CD4-positive, alpha-beta T cell treated with Interferon gamma for 1 hour (primary cell): ENCODE results near the gene SCYL2.
"Not testable (repeated sequence)": the region's sequence is repeated elsewhere in the genome, so short reads cannot be mapped to it uniquely, and the experiment has no call there.

ENCODE experiments used
- DNase-seq: peaks from one replicate; pipeline ENCODE4 v3.0.0-alpha.2; 2020

The SCYL2 gene

DNA sequence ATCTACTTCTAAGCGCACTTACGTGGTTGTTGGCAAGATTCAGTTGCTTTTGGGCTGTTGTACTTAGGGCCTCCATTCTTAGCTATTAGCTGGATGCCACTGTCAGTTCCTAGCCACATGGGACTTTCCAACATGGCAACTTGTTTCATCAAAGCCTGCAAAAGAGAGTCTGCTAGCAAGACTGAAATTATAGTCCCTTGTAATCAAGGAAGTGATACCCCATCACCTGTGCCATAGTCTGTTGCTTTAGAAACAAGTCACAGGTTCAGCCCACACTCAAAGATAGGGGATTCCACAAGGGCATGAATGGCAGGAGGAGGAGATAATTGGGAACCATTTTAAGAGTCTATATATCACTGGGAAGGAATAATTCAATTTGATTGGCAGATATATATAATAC is 62.8 kb downstream of the SCYL2 start:
- no peak for DNase-seq

DNA sequence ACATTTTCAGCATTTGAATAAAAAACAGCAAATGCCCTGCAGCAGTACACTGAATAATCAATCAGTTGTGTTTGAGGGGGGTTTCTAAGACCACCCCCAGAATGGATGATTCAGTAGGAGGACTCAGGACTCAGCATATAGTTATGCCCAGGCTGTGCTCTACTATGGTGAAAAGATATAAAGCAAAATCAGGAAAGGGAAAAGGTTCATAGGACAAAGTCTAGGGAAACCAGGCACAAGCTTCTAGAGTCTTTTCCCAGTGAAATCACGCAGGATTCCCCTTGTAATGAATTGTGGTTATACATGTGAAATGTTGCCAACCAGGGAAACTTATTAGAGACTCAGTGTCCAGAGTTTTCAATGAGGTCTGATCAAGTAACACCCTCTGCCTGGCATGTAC is 64.9 kb downstream of the SCYL2 start:
- no peak for DNase-seq

- no peak for DNase-seq
Observed at GRCh38 chr12:100332852-100333251, 65.9 kb downstream of the SCYL2 start.

DNA sequence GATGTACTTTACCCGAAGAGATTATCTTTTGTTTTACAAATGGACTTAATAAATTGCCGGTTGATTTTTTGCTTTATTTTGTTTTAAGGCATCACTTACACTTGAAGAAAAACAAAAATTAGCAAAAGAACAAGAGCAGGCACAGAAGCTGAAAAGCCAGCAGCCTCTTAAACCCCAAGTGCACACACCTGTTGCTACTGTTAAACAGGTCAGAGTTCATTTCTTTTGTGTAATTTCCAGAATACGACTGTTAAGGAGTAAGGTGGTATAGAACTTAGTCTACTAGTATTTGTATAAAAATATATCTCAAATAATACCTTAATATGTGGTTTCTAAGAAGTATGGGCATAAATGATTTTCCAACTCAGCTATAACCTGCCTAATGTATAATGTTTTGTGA is 70.3 kb downstream of the SCYL2 start:
- no peak for DNase-seq

DNA sequence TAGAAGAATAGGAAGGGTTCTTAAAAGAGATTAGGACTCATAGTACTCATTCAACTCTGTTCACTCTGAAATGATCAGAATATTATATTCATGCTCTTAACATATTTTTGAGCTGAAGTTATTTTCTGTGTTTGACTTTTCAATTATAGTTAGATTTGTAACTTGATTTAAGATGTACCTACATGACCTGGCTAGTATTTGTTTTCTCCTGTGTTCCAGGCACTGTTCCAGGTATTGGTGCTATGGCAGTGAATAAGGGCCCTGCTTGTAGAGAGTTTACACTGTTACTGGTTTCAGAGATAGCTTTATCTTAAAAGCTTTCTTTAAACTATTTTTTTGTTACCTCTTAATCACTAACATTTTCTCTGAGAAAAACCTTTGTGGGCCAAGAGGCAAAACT is 70.8 kb downstream of the SCYL2 start:
- DNase-seq: no peak

GRCh38 chr12:100339071-100339470 is 72.1 kb downstream of the SCYL2 start:
- no peak for DNase-seq

DNA sequence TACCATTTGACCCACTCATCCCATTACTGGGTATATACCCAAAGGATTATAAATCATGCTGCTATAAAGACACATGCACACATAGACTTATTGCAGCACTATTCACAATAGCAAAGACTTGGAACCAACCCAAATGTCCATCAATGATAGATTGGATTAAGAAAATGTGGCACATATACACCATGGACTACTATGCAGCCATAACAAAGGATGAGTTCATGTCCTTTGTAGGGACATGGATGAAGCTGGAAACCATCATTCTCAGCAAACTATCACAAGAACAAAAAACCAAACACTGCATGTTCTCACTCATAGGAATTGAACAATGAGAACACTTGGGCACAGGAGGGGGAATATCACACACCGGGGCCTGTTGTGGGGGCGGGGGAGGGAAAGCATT is 75.9 kb downstream of the SCYL2 start:
- DNase-seq: not testable (repeated sequence)

- not testable (repeated sequence) for DNase-seq
Observed at GRCh38 chr12:100344351-100344750, 77.4 kb downstream of the SCYL2 start.

DNA sequence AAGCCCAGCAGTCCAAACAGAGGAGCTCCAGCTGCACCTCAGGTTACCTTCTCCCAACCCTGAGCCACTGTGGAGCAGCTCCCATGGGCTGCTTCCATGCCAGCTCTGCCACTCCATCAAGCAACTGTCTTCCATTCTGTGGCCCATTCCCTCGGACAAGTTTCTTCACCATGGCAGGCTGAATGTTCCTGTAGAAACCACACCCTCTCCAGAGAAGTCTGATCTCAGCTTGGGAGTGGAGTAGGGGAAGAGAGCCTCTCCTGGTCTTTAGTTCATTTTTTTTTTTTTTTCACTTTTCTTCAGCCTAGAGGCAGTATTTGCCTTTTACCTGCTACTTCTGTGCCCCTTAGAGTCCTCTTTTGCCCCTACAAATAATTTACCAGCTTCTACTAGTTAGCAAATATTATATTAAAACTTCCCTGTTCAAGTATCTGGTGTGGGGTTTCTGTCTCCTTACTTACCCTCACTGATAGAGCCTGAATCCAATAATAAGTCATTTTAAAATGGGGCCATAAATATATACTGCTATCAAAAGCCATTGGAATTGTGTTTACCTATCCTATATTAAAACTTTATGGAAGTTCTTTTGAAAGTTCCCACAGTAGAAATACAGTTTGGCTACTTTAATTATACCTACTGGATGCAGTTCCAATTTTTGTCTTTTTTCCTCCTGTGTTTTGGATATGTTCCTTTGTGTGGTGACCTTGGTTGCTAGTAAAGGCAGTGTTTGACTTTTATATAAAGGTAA is 78.2 kb downstream of the SCYL2 start:
- no peak for DNase-seq

- no peak for DNase-seq
Observed at GRCh38 chr12:100346660-100347059, 79.7 kb downstream of the SCYL2 start.

DNA sequence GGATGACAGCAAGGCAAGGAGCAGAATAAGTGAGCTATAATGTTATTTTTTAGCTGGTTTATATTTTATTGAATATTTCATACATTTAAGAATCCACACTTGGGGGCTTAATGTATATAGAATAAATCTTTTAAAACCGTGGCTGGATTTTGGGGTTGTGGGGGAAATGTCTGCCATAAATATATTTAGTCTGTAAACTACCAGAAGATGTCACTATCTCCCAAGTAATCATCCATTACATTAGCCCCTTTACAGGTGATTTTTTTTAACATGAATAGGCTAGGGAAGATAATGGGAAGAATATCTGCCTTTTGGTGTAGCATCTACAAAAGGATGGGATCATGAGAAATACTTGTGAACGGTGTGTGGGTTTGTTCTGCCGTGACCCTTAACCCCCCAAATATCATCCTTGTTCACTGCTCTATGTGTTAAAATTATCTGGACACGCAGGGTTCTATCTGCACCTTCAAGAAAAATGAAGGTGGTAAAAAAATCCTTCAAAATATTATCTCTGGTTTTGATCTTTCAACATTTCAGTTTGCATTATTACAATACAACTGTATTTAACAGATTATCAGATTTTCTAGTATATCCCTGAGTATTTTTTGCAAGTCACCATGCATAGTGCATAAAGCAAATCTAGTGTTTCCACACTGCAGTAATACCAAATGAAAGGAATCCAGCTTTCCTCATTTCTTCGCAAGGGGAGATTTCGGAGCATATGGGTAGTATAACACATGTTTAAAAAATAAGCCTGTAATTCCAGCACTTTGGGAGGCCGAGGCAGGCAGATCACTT is 81.9 kb downstream of the SCYL2 start:
- no peak for DNase-seq

GRCh38 chr12:100356644-100357223 is 89.8 kb downstream of the SCYL2 start, which contains the start of gene SLC17A8:
TSS of gene SLC17A8 (plus strand) at chr12:100357074. CDS start at chr12:100357392, 318 bp downstream.
- no peak for DNase-seq

DNA sequence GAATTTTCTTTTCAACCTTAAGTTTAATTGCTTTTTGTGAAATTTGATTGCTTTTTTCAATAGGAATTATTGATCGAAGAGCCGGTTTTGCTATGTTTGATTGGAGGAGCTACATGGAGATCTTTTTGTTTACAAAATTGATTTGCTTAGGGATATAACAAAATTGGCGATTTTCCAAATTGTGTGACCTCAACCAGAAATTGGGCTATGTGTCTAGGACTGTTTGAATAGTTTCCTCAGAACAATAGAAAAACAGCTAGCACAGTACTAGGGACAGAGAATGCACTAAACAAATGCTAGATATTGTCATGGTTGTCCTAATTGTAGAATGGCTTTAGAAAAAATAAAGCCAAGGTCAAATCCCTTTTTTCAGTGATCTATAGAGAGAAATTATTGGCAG is 92.3 kb downstream of the SCYL2 start:
- no peak for DNase-seq

DNA sequence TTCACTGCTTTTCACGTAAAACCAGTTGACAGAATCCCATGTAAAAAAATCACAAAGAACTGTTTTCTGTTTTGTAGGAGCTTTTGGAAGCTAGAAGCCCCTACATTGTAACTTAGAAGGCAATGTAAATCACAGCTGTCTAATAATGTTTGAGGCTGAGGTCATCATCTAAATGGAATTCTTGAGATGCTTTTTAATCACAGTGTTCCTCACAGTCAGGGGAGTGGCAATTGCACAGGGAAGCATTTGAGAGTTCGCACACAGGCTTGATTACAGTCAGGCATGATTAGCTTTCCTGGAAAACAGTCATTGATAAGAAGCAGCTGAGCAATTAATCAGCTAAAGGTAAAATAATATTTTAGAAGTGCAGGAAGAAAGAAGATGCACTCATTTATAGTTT is 92.8 kb downstream of the SCYL2 start:
- DNase-seq: no peak

GRCh38 chr12:100360450-100360849 is 93.5 kb downstream of the SCYL2 start:
- no peak for DNase-seq

- no peak for DNase-seq
Observed at GRCh38 chr12:100364324-100364723, 97.3 kb downstream of the SCYL2 start.

DNA sequence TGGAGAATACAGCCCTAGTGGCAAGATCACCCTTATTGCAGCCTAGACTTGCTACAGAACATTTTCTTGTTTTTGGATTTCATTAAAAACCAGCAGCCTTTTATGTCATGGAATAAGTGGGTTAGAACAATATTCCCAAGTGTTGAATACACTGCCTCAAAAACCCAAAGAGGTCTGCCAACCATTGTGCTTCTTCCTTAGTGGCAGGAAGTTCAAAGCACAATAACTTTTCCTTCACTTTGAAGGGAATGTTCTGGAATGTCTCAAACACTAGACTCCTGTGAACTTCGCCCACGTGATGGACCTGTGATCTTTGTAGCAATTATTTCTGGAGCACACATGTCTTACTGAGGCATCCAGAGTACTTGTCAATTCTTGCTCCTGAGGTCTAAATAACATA is 98.4 kb downstream of the SCYL2 start:
- no peak for DNase-seq

DNA sequence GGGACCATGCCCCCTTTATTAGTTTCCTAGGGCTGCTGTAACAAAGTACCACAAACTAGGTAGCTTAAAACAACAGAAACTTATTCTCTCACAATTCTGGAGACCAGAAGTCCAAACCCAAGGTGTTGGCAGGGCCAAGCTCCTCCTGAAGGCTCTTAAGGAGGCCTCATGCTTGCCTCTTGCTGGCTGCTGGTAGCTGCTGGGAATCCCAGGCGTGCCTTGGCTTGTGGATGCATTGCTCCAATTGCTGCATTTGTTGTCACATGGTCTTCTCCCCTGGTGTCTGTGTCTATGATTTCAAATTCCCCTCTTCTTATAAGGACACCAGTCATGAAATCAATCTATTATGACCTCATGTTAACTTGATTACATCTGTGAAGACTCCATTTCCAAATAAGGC is 101.1 kb downstream of the SCYL2 start:
- DNase-seq: no peak

DNA sequence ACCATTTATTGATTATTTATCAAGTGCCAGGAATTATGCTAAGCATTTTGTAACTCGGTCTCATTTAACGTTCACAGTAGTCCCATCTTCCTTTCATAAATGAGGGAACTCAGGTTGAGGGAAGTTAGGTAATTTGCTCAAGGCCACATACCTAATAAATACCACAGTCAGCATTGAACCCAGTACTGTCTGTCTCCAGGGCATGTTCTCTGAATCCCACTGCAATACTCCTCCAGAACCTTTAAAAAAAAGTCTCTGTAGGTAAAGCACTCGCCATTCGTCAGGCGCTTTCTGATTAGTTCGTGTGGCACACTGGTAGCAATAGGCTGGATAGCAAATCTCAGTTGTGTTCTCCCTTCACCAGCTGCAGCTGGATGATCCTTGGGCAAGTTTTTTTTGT is 104.2 kb downstream of the SCYL2 start:
- no peak for DNase-seq

- DNase-seq: no peak
Observed at GRCh38 chr12:100372853-100373640, 106.1 kb downstream of the SCYL2 start.

- DNase-seq: no peak
Observed at GRCh38 chr12:100375038-100375735, 108.2 kb downstream of the SCYL2 start.

DNA sequence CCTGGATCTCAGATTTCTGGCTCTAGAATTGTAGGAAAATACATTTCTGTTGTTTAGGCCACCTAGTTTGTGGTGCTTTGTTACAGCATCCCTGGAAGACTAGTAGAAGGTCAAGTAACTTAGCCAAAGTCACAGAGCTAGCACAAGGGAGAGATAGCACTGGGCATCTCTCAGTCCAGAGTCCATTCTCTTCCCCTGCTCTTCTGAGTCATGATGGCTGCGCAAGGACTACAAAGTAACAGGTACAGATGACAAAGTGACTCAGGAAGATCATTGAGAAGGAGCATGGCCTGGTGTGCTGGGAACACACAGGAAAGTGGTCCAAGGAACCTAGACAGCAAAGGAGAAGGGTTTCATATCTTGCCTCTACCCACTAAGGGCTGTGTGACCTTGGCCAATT is 109.2 kb downstream of the SCYL2 start:
- DNase-seq: no peak

DNA sequence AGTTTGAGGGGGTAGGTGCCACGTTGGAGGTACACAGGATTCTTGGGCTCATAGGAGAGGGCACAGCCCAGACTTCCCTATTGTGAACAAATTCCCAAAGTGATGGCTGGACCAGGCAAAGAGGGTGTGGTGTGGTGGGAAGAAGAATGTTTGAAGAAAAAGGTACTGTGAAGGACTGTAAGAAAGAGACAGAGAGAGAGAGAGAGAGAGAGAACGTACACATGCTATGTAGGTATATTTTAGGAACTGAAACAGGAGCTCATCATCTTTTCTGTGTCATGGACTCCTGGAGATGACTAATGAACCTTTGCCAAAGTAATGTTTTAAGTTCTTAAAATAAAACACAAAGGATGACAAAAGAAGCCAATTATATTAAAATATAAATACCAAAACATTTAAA is 114.4 kb downstream of the SCYL2 start:
- no peak for DNase-seq
